CD4-positive, CD25-positive, alpha-beta regulatory T cell (primary cell): Measurements from ENCODE around the gene TCF7L1. TPM values are rescaled to one million over a fixed set of nuclear protein-coding genes. Genes with fewer than 3 reads are reported as not detected.

ENCODE experiments used
- ATAC-seq, 2 donors: fragments of 150-1000 bp; cut with Tn5 transposase; one replicate each; pipeline ENCODE4 v1.10.0; 2021; ENCODE audit warnings: low read depth in 2 of 2, moderate number of reproducible peaks in 2 of 2, moderate library complexity in 1 of 2
- DNase-seq, 3 donors: peaks; one replicate each; pipeline versions ENCODE4 v3.0.0 to v3.0.0-alpha.2; 2012 to 2022; ENCODE audit warnings: mixed read lengths in 1 of 3
- H3K27ac ChIP-seq: one replicate; pipeline ENCODE4 v1.7.0; 2013; ENCODE audit warnings: mild to moderate bottlenecking, low read length; ENCODE audit not compliant: insufficient read depth, poor library complexity, severe bottlenecking
- H3K27me3 ChIP-seq: one replicate; pipeline ENCODE4 v1.7.0; 2013; ENCODE audit warnings: low read length; ENCODE audit not compliant: control insufficient read depth, insufficient read depth
- H3K36me3 ChIP-seq: one replicate; pipeline ENCODE4 v1.7.0; 2013; ENCODE audit warnings: mild to moderate bottlenecking, low read length, moderate library complexity; ENCODE audit not compliant: control insufficient read depth, insufficient read depth
- H3K4me1 ChIP-seq: 2 replicates; pipeline ENCODE4 v1.7.0; 2013; ENCODE audit warnings: mild to moderate bottlenecking, low read length; ENCODE audit not compliant: insufficient read depth, control insufficient read depth, poor library complexity, severe bottlenecking
- H3K4me3 ChIP-seq: one replicate; pipeline ENCODE4 v1.7.0; 2013; ENCODE audit warnings: low read depth, mild to moderate bottlenecking, low read length, moderate library complexity
- H3K9me3 ChIP-seq, 2 experiments: 1 replicate in 1 of 2; 2 replicates in 1 of 2; pipeline ENCODE4 v1.7.0; 2013; ENCODE audit warnings: low read length in 2 of 2, mild to moderate bottlenecking in 1 of 2, moderate library complexity in 1 of 2; ENCODE audit not compliant: control insufficient read depth in 2 of 2
- H3K27ac Mint-ChIP-seq, 3 donors: one replicate each; pipeline ENCODE4 v1.8.0; 2020 to 2022; ENCODE audit warnings: mild to moderate bottlenecking in 3 of 3, mixed read lengths in 3 of 3, moderate library complexity in 2 of 3
- H3K27me3 Mint-ChIP-seq: one replicate; pipeline ENCODE4 v1.8.0; 2022; ENCODE audit warnings: mild to moderate bottlenecking, mixed read lengths
- H3K36me3 Mint-ChIP-seq: one replicate; pipeline ENCODE4 v1.8.0; 2020; ENCODE audit warnings: mixed read lengths
- H3K4me1 Mint-ChIP-seq, 4 donors: one replicate each; pipeline ENCODE4 v1.8.0; 2020 to 2022; ENCODE audit warnings: mixed read lengths in 4 of 4, mild to moderate bottlenecking in 1 of 4
- H3K4me3 Mint-ChIP-seq, 4 donors: one replicate each; pipeline ENCODE4 v1.8.0; 2020 to 2022; ENCODE audit warnings: mild to moderate bottlenecking in 4 of 4, mixed read lengths in 4 of 4, moderate library complexity in 3 of 4
- H3K9me3 Mint-ChIP-seq, 7 donors: one replicate each; pipeline ENCODE4 v1.8.0; 2020 to 2022; ENCODE audit warnings: mixed read lengths in 7 of 7, mild to moderate bottlenecking in 3 of 7, moderate library complexity in 2 of 7
- polyA plus RNA-seq, 4 donors: library from polyadenylated mRNA; unstranded; fragments of 300-500 nt; fragmentation: Illumina TruSeq; gene quantifications; one replicate each; pipeline ENCODE4 v1.2.3, GENCODE V29; 2021
- total RNA-seq: library from RNA; stranded (reverse); gene quantifications from one replicate; pipeline ENCODE4 v1.2.3, GENCODE V29; 2022

TCF7L1 gene
- total and polyA plus RNA-seq, 5 donors from 2014 or later, result 0.07 to 0.10 TPM; not detected in 3

- Mint-ChIP-seq H3K36me3 (no peaks in the 10 kb centered on the region), H3K4me3 (no peak overlapping the region), H3K9me3 (no peaks in the 10 kb centered on the region), H3K4me1 (peaks cover 0 to 6% (median 3%) of the 10 kb centered on the region in 4 donors), H3K27ac (no peak overlapping the region), H3K27me3 (peaks cover 18% of the 10 kb centered on the region)
- Histone ChIP-seq H3K27ac (no peak overlapping the region), H3K36me3 (no peaks in the 10 kb centered on the region), H3K27me3 (no peaks in the 10 kb centered on the region), H3K4me1 (no peaks in the 10 kb centered on the region), H3K9me3 (no peaks in the 10 kb centered on the region), H3K4me3 (no peak overlapping the region)
- DNase-seq (no peak), ATAC-seq (no peak)
These were observed 112.7 kb downstream of the TCF7L1 start for GRCh38 chr2:85245891-85246290.

GRCh38 chr2:85246348-85246747, 113.2 kb downstream of the TCF7L1 start:
- H3K4me1 ChIP-seq, result no peaks in the 10 kb centered on the region
- H3K27ac ChIP-seq, result no peak overlapping the region
- H3K9me3 Mint-ChIP-seq, result no peaks in the 10 kb centered on the region
- H3K4me3 ChIP-seq, result no peak overlapping the region
- no peaks in the 10 kb centered on the region for H3K36me3 ChIP-seq
- no peaks in the 10 kb centered on the region for H3K36me3 Mint-ChIP-seq
- H3K27me3 ChIP-seq, result no peaks in the 10 kb centered on the region
- H3K9me3 ChIP-seq, result no peaks in the 10 kb centered on the region
- H3K4me1 Mint-ChIP-seq, result peaks cover 0 to 5% (median 0%) of the 10 kb centered on the region in 4 donors
- DNase-seq (no peak), ATAC-seq (no peak)
- H3K4me3 Mint-ChIP-seq, result no peak overlapping the region
- H3K27me3 Mint-ChIP-seq, result peaks cover 18% of the 10 kb centered on the region
- no peak overlapping the region for H3K27ac Mint-ChIP-seq

- Mint-ChIP-seq H3K4me1 (peaks cover 0 to 5% (median 0%) of the 10 kb centered on the region in 4 donors), H3K27me3 (peaks cover 14% of the 10 kb centered on the region), H3K27ac (no peak overlapping the region), H3K36me3 (no peaks in the 10 kb centered on the region), H3K4me3 (no peak overlapping the region), H3K9me3 (no peaks in the 10 kb centered on the region)
- DNase-seq (no peak), ATAC-seq (no peak)
- H3K36me3 ChIP-seq, result no peaks in the 10 kb centered on the region
- H3K4me1 ChIP-seq, result no peaks in the 10 kb centered on the region
- no peak overlapping the region for H3K27ac ChIP-seq
- H3K9me3 ChIP-seq, result no peaks in the 10 kb centered on the region
- no peaks in the 10 kb centered on the region for H3K27me3 ChIP-seq
- H3K4me3 ChIP-seq, result no peak overlapping the region
These were observed 114.4 kb downstream of the TCF7L1 start for GRCh38 chr2:85247610-85248009.

GRCh38 chr2:85248773-85249509, 115.7 kb downstream of the TCF7L1 start:
- no peaks in the 10 kb centered on the region for H3K4me1 ChIP-seq
- Mint-ChIP-seq H3K27me3 (peaks cover 6% of the 10 kb centered on the region), H3K27ac (no peak overlapping the region), H3K9me3 (no peaks in the 10 kb centered on the region), H3K4me1 (peaks cover 0 to 5% (median 0%) of the 10 kb centered on the region in 4 donors), H3K36me3 (no peaks in the 10 kb centered on the region), H3K4me3 (no peak overlapping the region)
- ATAC-seq, result no peak
- H3K27ac ChIP-seq, result no peak overlapping the region
- DNase-seq, result no peak
- no peaks in the 10 kb centered on the region for H3K27me3 ChIP-seq
- no peak overlapping the region for H3K4me3 ChIP-seq
- H3K36me3 ChIP-seq, result no peaks in the 10 kb centered on the region
- no peaks in the 10 kb centered on the region for H3K9me3 ChIP-seq

- no peak overlapping the region for H3K4me3 Mint-ChIP-seq
- Histone ChIP-seq H3K27me3 (no peaks in the 10 kb centered on the region), H3K27ac (no peak overlapping the region), H3K4me3 (no peak overlapping the region), H3K36me3 (no peaks in the 10 kb centered on the region), H3K9me3 (no peaks in the 10 kb centered on the region), H3K4me1 (no peaks in the 10 kb centered on the region)
- peaks cover 0 to 5% (median 0%) of the 10 kb centered on the region in 4 donors for H3K4me1 Mint-ChIP-seq
- peaks cover 6% of the 10 kb centered on the region for H3K27me3 Mint-ChIP-seq
- H3K27ac Mint-ChIP-seq, result no peak overlapping the region
- no peaks in the 10 kb centered on the region for H3K36me3 Mint-ChIP-seq
- ATAC-seq (no peak), DNase-seq (no peak)
- H3K9me3 Mint-ChIP-seq, result no peaks in the 10 kb centered on the region
These were observed 116.9 kb downstream of the TCF7L1 start for GRCh38 chr2:85250045-85250444.

- no peak overlapping the region for H3K27ac ChIP-seq
- no peak overlapping the region for H3K4me3 ChIP-seq
- H3K27me3 ChIP-seq, result no peaks in the 10 kb centered on the region
- no peaks in the 10 kb centered on the region for H3K36me3 ChIP-seq
- H3K4me1 ChIP-seq, result no peaks in the 10 kb centered on the region
- H3K9me3 Mint-ChIP-seq, result no peaks in the 10 kb centered on the region
- peaks cover 0 to 5% (median 0%) of the 10 kb centered on the region in 4 donors for H3K4me1 Mint-ChIP-seq
- H3K4me3 Mint-ChIP-seq, result no peak overlapping the region
- DNase-seq (no peak), ATAC-seq (no peak)
- H3K27me3 Mint-ChIP-seq, result peaks cover 6% of the 10 kb centered on the region
- H3K36me3 Mint-ChIP-seq, result no peaks in the 10 kb centered on the region
- no peaks in the 10 kb centered on the region for H3K9me3 ChIP-seq
- H3K27ac Mint-ChIP-seq, result no peak overlapping the region
These were observed 118.0 kb downstream of the TCF7L1 start for GRCh38 chr2:85251070-85251616.

GRCh38 chr2:85253890-85254289, 120.7 kb downstream of the TCF7L1 start:
- Mint-ChIP-seq H3K27me3 (no peaks in the 10 kb centered on the region), H3K4me1 (peaks cover 0 to 5% (median 0%) of the 10 kb centered on the region in 4 donors), H3K27ac (no peak overlapping the region), H3K36me3 (no peaks in the 10 kb centered on the region), H3K9me3 (no peaks in the 10 kb centered on the region), H3K4me3 (no peak overlapping the region)
- Histone ChIP-seq H3K27ac (no peak overlapping the region), H3K4me1 (no peaks in the 10 kb centered on the region), H3K9me3 (no peaks in the 10 kb centered on the region), H3K27me3 (no peaks in the 10 kb centered on the region), H3K4me3 (no peak overlapping the region), H3K36me3 (no peaks in the 10 kb centered on the region)
- DNase-seq (no peak), ATAC-seq (no peak)
